GM18873 (cell line): ENCODE results near the gene SERTM2.

Experiments used
- ATAC-seq: cut with Tn5 transposase; IDR thresholded peaks from one replicate; pipeline ENCODE4 v1.9.1; 2021; ENCODE audit warnings: mild to moderate bottlenecking, moderate library complexity, moderate number of reproducible peaks; ENCODE audit not compliant: unreplicated experiment, low FRiP score

The SERTM2 gene

DNA sequence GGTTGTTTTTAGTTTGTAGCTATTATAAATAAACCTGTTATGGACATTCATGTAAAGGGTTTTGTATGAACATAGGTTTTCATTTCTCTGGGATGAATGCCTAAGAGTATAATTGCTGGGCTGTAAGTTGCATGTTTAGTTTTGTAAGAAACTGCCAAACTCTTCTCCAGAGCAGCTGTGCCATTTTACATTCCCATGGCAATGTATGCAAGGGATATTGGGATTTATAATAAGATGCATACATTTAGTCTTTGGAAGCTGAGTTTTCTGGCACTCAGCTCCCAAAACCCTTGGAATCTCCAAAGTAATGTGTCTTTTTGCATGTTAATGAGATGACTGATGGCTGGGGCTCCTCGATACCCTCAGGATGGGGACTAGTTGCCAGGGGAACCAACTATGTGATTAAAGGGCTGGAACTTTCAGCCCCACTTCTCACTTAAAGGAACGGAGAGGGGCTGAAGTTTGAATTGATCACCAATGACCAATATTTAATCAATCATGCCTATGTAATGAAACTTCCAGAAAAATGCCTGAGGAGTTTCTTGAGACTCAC lies 44.0 kb downstream of the SERTM2 start:
- no peak for ATAC-seq

DNA sequence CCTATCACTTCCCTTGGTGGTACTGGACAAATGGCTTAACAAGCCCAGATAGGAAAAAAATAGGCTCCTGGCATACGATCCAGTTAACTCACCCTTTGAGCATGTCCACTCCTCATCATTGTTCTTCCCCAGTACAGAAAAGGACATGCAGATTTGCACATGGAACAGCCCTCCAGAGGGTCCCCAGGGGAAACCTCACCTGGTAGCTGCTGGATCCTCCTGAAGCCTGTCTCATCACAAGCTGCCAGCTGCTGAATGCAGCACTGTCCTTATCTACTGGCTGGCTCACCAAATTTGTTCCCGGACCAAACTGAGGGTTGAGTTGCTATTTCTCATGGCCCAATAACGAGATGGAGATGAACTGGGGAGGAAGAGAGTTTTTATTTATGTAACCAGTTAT lies 49.4 kb downstream of the SERTM2 start:
- no peak for ATAC-seq

DNA sequence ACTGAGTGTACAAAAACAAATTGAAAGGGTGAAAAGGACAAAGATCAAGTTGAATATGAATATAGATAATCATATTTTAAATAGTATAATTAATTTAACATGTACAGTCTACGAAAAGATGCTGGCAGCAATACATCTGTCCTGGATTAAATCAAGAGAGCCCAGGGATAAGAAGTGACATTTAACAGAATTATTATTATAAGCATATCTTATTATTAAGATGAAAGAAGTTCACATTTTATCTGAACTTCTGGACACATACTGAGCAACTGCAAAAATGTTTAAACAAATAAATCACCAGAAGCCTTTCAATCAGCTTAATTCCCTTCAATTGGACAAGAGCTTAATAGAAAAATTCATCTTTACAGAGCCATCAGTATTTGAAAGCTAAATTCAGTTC lies 50.4 kb downstream of the SERTM2 start:
- no peak for ATAC-seq

GRCh38 chrX:111567542-111568255 lies 56.3 kb downstream of the SERTM2 start:
- no peak for ATAC-seq

DNA sequence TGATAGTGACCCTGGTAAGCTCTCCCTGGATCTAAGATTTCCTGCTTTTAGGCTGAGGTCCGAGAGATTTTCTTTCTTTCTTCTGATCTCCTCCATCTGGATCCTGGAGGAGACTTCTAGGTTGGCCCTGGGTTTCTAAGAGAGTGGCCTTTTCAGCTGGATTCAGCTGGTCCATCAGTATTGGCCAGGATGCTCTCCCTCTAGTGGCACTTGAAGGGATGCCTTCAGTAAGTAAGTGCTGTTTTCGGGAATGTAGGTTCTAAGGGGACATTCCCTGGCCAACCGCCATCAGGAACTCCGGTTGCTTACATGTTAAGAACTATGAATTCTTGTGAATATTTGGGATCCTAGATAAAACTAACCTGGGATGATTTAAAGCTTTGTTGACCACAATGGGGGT lies 56.9 kb downstream of the SERTM2 start:
- no peak for ATAC-seq

DNA sequence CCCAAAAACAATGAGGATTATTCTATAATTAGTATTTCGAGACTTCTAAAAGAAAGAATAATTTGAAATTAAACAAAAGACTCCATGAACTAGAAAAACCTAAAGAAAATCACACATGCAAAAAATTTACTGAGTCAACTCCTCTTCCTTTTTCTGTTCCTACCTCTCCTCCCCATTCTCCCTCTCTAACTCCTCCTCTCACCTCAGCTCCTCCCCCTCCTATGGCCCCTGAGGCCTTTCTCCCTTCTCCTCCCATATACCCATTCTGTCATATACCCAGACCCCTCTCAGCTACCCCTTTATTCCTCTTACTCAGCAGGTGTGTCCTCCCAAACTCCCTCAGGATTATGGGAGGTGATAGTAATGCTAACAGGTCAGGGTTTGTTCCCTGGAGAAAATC lies 57.4 kb downstream of the SERTM2 start:
- ATAC-seq, result no peak
